ENCODE data around the gene RFX8. TPM values are rescaled to one million over a fixed set of nuclear protein-coding genes. Genes with fewer than 3 reads are reported as not detected.
A peak's percentile ranks its signal among the peaks of the same experiment; 100 is the strongest.

Gene RFX8
- total RNA-seq, 1 donor from 2014 or later, result not detected

DNA sequence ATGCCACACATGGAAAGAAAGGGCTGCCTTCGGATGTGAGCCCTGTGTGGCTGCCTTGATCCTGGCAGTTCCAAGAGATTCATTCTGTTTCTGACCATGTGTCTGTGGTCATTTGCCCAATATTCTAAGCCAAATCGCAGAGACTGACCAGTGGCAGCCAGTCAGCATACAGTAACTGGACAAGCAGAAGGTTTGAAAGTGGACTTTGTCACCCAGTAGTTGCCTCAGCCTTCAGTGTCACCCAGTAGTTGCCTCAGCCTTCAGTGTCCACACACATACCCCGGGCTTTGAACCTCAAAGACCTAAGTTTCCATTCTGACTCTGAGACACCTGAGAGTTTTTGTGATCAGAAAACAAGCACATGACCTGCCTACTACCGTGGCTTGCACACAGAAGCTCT lies 5.0 kb downstream of the RFX8 start:
- Histone ChIP-seq H3K4me3 (no peak overlapping the region), H3K27ac (replicated peaks) (no peak overlapping the region), H3K36me3 (no peaks in the 10 kb centered on the region), H3K9me3 (replicated peaks) (no peaks in the 10 kb centered on the region), H3K27me3 (ENCODE audit: low read depth) (no peaks in the 10 kb centered on the region), H3K4me1 (peaks cover 26% of the 10 kb centered on the region)
- DNase-seq, result no peak
- intact Hi-C loops (cut with micrococcal nuclease), result no loop called here
- TF ChIP-seq, protein P1, sequence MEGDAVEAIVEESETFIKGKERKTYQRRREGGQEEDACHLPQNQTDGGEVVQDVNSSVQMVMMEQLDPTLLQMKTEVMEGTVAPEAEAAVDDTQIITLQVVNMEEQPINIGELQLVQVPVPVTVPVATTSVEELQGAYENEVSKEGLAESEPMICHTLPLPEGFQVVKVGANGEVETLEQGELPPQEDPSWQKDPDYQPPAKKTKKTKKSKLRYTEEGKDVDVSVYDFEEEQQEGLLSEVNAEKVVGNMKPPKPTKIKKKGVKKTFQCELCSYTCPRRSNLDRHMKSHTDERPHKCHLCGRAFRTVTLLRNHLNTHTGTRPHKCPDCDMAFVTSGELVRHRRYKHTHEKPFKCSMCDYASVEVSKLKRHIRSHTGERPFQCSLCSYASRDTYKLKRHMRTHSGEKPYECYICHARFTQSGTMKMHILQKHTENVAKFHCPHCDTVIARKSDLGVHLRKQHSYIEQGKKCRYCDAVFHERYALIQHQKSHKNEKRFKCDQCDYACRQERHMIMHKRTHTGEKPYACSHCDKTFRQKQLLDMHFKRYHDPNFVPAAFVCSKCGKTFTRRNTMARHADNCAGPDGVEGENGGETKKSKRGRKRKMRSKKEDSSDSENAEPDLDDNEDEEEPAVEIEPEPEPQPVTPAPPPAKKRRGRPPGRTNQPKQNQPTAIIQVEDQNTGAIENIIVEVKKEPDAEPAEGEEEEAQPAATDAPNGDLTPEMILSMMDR (IDR thresholded peaks at IDR 0.05; ENCODE audit: borderline replicate concordance), result no peak

DNA sequence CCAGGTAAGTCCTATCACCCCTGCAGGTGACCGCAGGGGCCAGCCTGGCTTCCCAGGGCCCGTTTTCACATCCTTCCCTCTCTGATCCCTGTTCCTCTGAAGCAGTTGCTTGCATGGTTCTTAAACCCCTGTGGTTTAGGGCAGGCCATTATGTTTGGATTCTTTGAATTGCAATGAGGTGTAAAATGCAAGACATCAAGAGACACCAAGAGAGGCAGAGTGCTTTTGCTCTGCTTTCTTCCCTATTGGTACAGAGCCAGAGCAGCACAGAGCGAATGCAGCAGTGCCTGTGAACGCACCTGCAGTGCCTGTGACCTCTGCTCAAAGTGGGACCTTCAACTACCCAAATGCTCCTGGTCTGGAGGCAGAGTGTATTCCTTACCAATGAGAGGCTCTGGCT lies 7.6 kb downstream of the RFX8 start:
- Histone ChIP-seq H3K27ac (replicated peaks) (no peak overlapping the region), H3K4me1 (peaks cover 24% of the 10 kb centered on the region), H3K4me3 (no peak overlapping the region), H3K27me3 (ENCODE audit: low read depth) (no peaks in the 10 kb centered on the region), H3K36me3 (no peaks in the 10 kb centered on the region), H3K9me3 (replicated peaks) (no peaks in the 10 kb centered on the region)
- intact Hi-C loops (cut with micrococcal nuclease), result no loop called here
- no peak for DNase-seq
- TF ChIP-seq, protein P1 (IDR thresholded peaks at IDR 0.05; ENCODE audit: borderline replicate concordance), result no peak

DNA sequence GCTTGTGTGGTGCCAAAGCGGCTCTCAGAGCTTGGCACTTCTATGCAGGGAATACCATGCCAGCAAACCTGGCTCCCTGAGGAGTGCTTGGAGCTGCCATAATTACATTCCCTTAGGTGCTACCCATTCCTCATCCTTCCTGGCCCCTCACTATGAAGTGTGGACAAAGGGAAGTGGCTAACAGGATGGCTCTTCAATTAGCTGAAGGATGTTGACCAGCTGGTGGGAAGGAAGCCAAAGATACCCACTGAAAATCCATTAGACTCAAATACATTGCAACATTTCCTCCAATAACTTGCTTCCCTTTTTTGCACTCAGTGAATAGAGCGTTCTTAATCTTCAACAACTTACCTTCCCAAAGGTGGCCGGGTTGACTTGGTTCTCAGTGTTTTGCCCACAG lies 8.5 kb downstream of the RFX8 start:
- Histone ChIP-seq H3K36me3 (no peaks in the 10 kb centered on the region), H3K27me3 (ENCODE audit: low read depth) (no peaks in the 10 kb centered on the region), H3K27ac (replicated peaks) (no peak overlapping the region), H3K4me1 (peaks cover 24% of the 10 kb centered on the region), H3K9me3 (replicated peaks) (no peaks in the 10 kb centered on the region), H3K4me3 (no peak overlapping the region)
- no peak for DNase-seq
- TF ChIP-seq, protein P1 (IDR thresholded peaks at IDR 0.05; ENCODE audit: borderline replicate concordance), result no peak
- intact Hi-C loops (cut with micrococcal nuclease), result no loop called here

DNA sequence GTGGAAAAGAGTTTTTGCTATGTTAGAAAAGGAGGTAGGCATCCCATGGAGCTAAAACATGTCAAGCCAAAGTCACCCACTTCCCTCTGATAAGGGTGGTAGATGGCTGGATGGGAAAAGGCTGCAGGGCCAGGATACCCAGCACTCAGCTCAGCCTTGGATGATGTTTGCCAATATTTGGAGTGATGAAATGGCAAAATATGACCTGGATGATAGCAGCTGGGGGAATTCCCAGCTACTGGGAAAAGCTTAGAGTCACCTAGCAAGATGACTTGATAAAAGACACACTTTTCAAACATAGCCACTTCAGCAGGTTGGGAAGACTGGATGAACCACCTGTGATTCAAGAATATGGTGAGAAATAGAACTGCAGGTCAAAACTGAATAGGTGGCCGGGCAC lies 10.1 kb downstream of the RFX8 start:
- Histone ChIP-seq H3K36me3 (no peaks in the 10 kb centered on the region), H3K4me1 (peaks cover 24% of the 10 kb centered on the region), H3K9me3 (replicated peaks) (no peaks in the 10 kb centered on the region), H3K4me3 (no peak overlapping the region), H3K27ac (replicated peaks) (peak overlapping the region; percentile 72), H3K27me3 (ENCODE audit: low read depth) (no peaks in the 10 kb centered on the region)
- intact Hi-C loops (cut with micrococcal nuclease), result no loop called here
- DNase-seq, result no peak
- TF ChIP-seq, protein P1 (IDR thresholded peaks at IDR 0.05; ENCODE audit: borderline replicate concordance), result no peak

DNA sequence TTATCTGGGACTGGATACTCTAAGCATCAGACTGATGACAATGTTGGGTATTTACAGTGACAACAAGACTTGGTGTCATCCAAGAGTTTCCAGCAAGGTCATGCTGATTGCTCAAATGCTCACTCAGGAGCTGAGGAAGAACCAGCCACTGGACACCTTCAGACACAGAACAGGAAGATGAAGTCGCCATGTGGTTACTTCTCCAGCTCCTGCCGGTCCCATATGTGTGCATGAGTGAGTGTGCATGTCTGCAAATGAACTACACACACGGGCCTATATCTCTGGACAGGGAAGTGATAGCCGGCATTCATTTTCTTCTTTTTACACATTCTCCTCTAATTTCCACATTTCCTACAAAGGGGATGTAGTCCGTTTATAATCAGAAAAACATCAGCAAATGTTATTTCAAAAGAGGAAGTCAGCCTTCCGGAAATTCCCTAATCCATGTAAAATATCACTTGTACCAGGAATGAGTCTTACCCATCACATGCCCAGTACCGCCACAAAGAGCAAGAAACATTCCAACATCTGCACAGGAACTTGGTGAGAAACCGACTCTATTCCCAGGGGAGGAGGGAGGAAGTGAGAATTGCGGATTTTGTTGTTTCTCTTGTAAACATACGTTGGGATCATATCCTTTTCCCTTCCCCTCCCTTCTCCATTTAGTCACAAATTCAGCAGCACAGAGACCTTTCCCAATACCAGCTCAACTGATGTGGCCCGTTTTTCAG lies 10.8 kb downstream of the RFX8 start:
- Histone ChIP-seq H3K4me1 (peaks cover 24% of the 10 kb centered on the region), H3K36me3 (no peaks in the 10 kb centered on the region), H3K27me3 (ENCODE audit: low read depth) (no peaks in the 10 kb centered on the region), H3K27ac (replicated peaks) (peak overlapping the region; percentile 72), H3K4me3 (no peak overlapping the region), H3K9me3 (replicated peaks) (no peaks in the 10 kb centered on the region)
- TF ChIP-seq, protein P1 (IDR thresholded peaks at IDR 0.05; ENCODE audit: borderline replicate concordance), result no peak
- DNase-seq, result no peak
- intact Hi-C loops (cut with micrococcal nuclease), result no loop called here

All from left ventricle myocardium inferior (tissue), 1 donor.